Calu3 (cell line): ENCODE data around the gene SLCO4A1. TPM values are rescaled to one million over a fixed set of nuclear protein-coding genes. Genes with fewer than 3 reads are reported as not detected.

Experiments
- BruUV-seq: library from RNA; stranded (reverse); fragments of 400-500 nt; replicated peaks from 2 replicates; lab custom pipeline; 2021; lab: Mats Ljungman, UMichigan
- CTCF ChIA-PET: fragments of 300-600 bp; sonication (Branson Sonifier 250); formaldehyde crosslinking; loops from one replicate; lab custom pipeline; 2022; ENCODE audit warnings: antibody characterized with exemption; lab: Charles Lee
- DNase-seq: peaks from one replicate; pipeline ENCODE4 v3.0.0; 2022
- H3K27ac Mint-ChIP-seq: one replicate; pipeline ENCODE4 v1.8.0; 2022; ENCODE audit warnings: mixed read lengths; ENCODE audit not compliant: unreplicated experiment
- H3K27me3 Mint-ChIP-seq: one replicate; pipeline ENCODE4 v1.8.0; 2022; ENCODE audit warnings: mixed read lengths; ENCODE audit not compliant: unreplicated experiment
- H3K36me3 Mint-ChIP-seq: one replicate; pipeline ENCODE4 v1.8.0; 2022; ENCODE audit warnings: mild to moderate bottlenecking, moderate library complexity, mixed read lengths; ENCODE audit not compliant: insufficient read depth, unreplicated experiment
- H3K4me1 Mint-ChIP-seq: one replicate; pipeline ENCODE4 v1.8.0; 2022; ENCODE audit warnings: mild to moderate bottlenecking, low read depth, mixed read lengths; ENCODE audit not compliant: unreplicated experiment
- H3K4me3 Mint-ChIP-seq: one replicate; pipeline ENCODE4 v1.8.0; 2022; ENCODE audit warnings: mild to moderate bottlenecking, low read depth, moderate library complexity, mixed read lengths; ENCODE audit not compliant: unreplicated experiment
- H3K9me3 Mint-ChIP-seq: one replicate; pipeline ENCODE4 v1.8.0; 2022; ENCODE audit warnings: low read depth, mixed read lengths; ENCODE audit not compliant: unreplicated experiment
- intact Hi-C: fragments of 100-400 bp; cut with micrococcal nuclease; formaldehyde crosslinking; loops from one replicate; pipeline ENCODE4 v1.10.0; 2022; ENCODE audit not compliant: unreplicated experiment
- total RNA-seq: library from RNA; stranded (reverse); gene quantifications from 2 replicates; pipeline ENCODE4 v1.2.3, GENCODE V29; 2022
- TF ChIP-seq, protein P1 (sequence below): fragments of 200-600 bp; IDR thresholded peaks from one replicate; pipeline ENCODE4 v1.8.0; 2022; ENCODE audit warnings: antibody characterized with exemption; ENCODE audit not compliant: unreplicated experiment

SLCO4A1 gene
- total RNA-seq, 1 experiment from 2014 or later = 63.9 TPM

DNA sequence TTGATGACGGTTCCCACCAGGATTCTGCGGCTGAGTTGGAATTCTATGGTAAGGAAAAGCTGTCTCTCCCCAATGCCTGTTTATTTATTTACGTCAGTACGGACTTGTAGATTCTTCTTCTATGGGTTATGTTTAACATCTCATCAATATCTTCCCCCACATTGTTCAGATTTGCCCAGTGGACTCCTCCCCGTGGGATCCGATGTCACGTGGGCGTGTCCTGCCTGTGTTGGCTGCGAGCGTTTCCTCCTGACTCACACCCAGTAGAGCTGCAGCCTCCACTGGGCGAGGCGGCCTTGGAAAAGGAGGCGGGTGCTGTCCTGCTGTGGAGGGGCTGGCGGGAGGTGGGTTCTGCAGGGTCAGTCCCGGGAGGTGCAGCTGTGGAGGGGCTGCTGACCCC lies 46.8 kb upstream of the SLCO4A1 start:
- TF ChIP-seq, protein P1, sequence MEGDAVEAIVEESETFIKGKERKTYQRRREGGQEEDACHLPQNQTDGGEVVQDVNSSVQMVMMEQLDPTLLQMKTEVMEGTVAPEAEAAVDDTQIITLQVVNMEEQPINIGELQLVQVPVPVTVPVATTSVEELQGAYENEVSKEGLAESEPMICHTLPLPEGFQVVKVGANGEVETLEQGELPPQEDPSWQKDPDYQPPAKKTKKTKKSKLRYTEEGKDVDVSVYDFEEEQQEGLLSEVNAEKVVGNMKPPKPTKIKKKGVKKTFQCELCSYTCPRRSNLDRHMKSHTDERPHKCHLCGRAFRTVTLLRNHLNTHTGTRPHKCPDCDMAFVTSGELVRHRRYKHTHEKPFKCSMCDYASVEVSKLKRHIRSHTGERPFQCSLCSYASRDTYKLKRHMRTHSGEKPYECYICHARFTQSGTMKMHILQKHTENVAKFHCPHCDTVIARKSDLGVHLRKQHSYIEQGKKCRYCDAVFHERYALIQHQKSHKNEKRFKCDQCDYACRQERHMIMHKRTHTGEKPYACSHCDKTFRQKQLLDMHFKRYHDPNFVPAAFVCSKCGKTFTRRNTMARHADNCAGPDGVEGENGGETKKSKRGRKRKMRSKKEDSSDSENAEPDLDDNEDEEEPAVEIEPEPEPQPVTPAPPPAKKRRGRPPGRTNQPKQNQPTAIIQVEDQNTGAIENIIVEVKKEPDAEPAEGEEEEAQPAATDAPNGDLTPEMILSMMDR = no peak
- peak overlapping the region; percentile 18 for H3K4me3 Mint-ChIP-seq
- H3K4me1 Mint-ChIP-seq = peaks cover 22% of the 10 kb centered on the region
- peak; percentile 83 for DNase-seq
- intact Hi-C loops = no loop called here
- CTCF ChIA-PET = interaction anchor here (0.6 to 1.3 kb wide), 6 partner anchors 10 to 227 kb away, joined by 3 to 6 read pairs (median 3); no protein-coding TSS in a partner anchor
- BruUV-seq = no TSS peak
- no peaks in the 10 kb centered on the region for H3K36me3 Mint-ChIP-seq
- H3K27me3 Mint-ChIP-seq = peaks cover 60% of the 10 kb centered on the region
- no peaks in the 10 kb centered on the region for H3K9me3 Mint-ChIP-seq
- H3K27ac Mint-ChIP-seq = no peak overlapping the region

- CTCF ChIA-PET = interaction anchor here (2.0 kb wide), 1 partner anchor 20 kb away, joined by 5 read pairs; no protein-coding TSS in a partner anchor
- no peak for DNase-seq
- Mint-ChIP-seq H3K27me3 (peaks cover 64% of the 10 kb centered on the region), H3K36me3 (no peaks in the 10 kb centered on the region), H3K9me3 (no peaks in the 10 kb centered on the region), H3K4me3 (no peak overlapping the region), H3K4me1 (peaks cover 22% of the 10 kb centered on the region), H3K27ac (no peak overlapping the region)
- BruUV-seq = no TSS peak
- TF ChIP-seq, protein P1 = no peak
- intact Hi-C loops = no loop called here
Observed at GRCh38 chr20:62596486-62596885, 45.8 kb upstream of the SLCO4A1 start.

- Mint-ChIP-seq H3K4me3 (no peak overlapping the region), H3K36me3 (no peaks in the 10 kb centered on the region), H3K27me3 (peaks cover 64% of the 10 kb centered on the region), H3K4me1 (peaks cover 22% of the 10 kb centered on the region), H3K9me3 (no peaks in the 10 kb centered on the region), H3K27ac (no peak overlapping the region)
- intact Hi-C loops = no loop called here
- TF ChIP-seq, protein P1 = no peak
- BruUV-seq = no TSS peak
- no peak for DNase-seq
- CTCF ChIA-PET = interaction anchor here (2.0 kb wide), 1 partner anchor 20 kb away, joined by 5 read pairs; no protein-coding TSS in a partner anchor
Observed at GRCh38 chr20:62596921-62597320, 45.4 kb upstream of the SLCO4A1 start.

DNA sequence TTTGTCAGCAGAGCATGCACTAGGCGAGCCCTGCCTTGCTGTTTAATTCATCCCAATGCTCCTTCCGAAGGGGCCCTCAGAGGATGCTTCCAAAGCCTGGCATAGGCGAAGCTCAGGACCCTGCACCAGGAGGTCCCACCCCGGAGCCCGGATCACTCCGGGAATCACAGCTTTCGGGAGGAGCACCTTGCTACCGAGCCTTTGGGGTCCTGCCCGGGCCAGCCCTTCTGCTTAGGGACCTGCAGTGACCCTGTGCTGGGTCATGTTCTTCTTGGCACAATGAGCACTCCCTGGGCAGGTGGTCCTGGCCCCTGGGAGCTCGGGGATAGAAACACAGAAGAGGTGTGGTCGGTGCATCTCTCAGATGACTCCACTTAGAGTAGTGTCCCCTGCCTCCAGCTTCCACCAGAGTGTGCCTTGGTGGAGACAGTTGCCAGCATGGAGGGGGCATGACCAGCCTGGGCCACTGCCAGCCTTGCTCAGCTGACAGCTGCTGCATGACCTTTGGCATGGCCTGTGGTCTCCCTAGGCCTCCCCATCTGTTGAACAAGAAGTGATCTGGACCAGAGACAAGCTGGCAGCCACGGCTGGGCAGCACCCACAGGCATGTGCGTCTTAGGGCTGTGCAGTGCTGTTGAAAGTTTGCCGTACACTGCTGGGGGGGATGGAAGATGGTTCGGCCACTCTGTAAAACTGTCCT lies 44.7 kb upstream of the SLCO4A1 start:
- H3K4me3 Mint-ChIP-seq = no peak overlapping the region
- no TSS peak for BruUV-seq
- H3K27ac Mint-ChIP-seq = no peak overlapping the region
- H3K9me3 Mint-ChIP-seq = no peaks in the 10 kb centered on the region
- H3K36me3 Mint-ChIP-seq = no peaks in the 10 kb centered on the region
- no peak for DNase-seq
- peaks cover 22% of the 10 kb centered on the region for H3K4me1 Mint-ChIP-seq
- TF ChIP-seq, protein P1 = no peak
- intact Hi-C loops = no loop called here
- CTCF ChIA-PET = interaction anchor here (2.0 kb wide), 1 partner anchor 19 kb away, joined by 5 read pairs; no protein-coding TSS in a partner anchor
- H3K27me3 Mint-ChIP-seq = peaks cover 64% of the 10 kb centered on the region
